SU-DHL-6 (cell line): ENCODE results near the gene EIF4EBP3.

Source experiments
- EZH2phosphoT487 ChIP-seq: fragments of 200-600 bp; sonication (generic), shearing (Covaris generic); conservative IDR thresholded peaks from 2 replicates; pipeline ENCODE4 v1.6.1; 2018; ENCODE audit warnings: mild to moderate bottlenecking, antibody characterized with exemption, low read length, moderate library complexity, mixed read lengths
- TF ChIP-seq, protein P1 (sequence below): fragments of 200-600 bp; sonication (generic); IDR thresholded peaks from one replicate; pipeline ENCODE4 v1.5.1; 2017; ENCODE audit warnings: antibody characterized with exemption, mild to moderate bottlenecking, low read length, moderate library complexity; ENCODE audit not compliant: insufficient read depth, poor library complexity, severe bottlenecking

DNA sequence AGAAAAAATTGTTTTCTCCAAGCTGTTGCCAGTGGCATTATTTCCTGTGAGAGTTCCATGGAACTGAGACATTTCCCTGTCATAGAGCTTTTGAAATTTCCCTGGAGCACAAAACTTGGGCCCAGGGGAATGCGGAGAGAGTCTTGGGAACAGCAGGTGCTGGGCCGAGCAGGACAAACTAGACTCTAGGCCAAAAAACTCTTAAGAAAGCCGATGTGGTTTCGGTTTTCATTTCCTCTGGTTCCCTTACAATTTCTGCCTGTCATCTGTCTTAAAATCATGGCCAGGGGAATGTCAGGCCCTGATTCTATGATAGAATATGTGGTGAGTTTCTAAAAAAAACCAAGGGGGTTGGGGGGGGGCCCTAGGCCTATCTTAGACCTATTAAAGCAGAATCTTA, 21.7 kb downstream of the EIF4EBP3 start:
- TF ChIP-seq, protein P1, sequence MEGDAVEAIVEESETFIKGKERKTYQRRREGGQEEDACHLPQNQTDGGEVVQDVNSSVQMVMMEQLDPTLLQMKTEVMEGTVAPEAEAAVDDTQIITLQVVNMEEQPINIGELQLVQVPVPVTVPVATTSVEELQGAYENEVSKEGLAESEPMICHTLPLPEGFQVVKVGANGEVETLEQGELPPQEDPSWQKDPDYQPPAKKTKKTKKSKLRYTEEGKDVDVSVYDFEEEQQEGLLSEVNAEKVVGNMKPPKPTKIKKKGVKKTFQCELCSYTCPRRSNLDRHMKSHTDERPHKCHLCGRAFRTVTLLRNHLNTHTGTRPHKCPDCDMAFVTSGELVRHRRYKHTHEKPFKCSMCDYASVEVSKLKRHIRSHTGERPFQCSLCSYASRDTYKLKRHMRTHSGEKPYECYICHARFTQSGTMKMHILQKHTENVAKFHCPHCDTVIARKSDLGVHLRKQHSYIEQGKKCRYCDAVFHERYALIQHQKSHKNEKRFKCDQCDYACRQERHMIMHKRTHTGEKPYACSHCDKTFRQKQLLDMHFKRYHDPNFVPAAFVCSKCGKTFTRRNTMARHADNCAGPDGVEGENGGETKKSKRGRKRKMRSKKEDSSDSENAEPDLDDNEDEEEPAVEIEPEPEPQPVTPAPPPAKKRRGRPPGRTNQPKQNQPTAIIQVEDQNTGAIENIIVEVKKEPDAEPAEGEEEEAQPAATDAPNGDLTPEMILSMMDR, result no peak
- no peak for TF ChIP-seq EZH2phosphoT487
